ENCODE measurements around the gene KAZN.

The KAZN gene

GRCh38 chr1:14955402-14955801 lies 356.9 kb downstream of the KAZN start:
- in situ Hi-C loops (cut with HindIII; ENCODE audit: low sequenced_read_pairs): no loop called here
- DNase-seq (ENCODE audit: low read depth): no peak
- TF ChIP-seq CTCF (IDR thresholded peaks at IDR 0.05; ENCODE audit: low read depth, low read length, missing control alignments): no peak

GRCh38 chr1:14955976-14956375 lies 357.5 kb downstream of the KAZN start:
- TF ChIP-seq CTCF (IDR thresholded peaks at IDR 0.05; ENCODE audit: low read depth, low read length, missing control alignments): no peak
- no peak for DNase-seq (ENCODE audit: low read depth)
- in situ Hi-C loops (cut with HindIII; ENCODE audit: low sequenced_read_pairs): no loop called here
- H3K4me3 ChIP-seq (ENCODE audit: low read depth, low read length): no peak overlapping the region

More at GRCh38 chr1:14955402-14955801, 356.9 kb downstream of the KAZN start:
- no peak overlapping the region for H3K4me3 ChIP-seq (ENCODE audit: low read depth, low read length)

GRCh38 chr1:14956579-14957195 lies 358.2 kb downstream of the KAZN start:
- no peak for TF ChIP-seq CTCF (IDR thresholded peaks at IDR 0.05; ENCODE audit: low read depth, low read length, missing control alignments)
- no peak for DNase-seq (ENCODE audit: low read depth)
- in situ Hi-C loops (cut with HindIII; ENCODE audit: low sequenced_read_pairs): no loop called here
- H3K4me3 ChIP-seq (ENCODE audit: low read depth, low read length): no peak overlapping the region

- no peak for DNase-seq (ENCODE audit: low read depth)
- in situ Hi-C loops (cut with HindIII; ENCODE audit: low sequenced_read_pairs): no loop called here
- no peak for TF ChIP-seq CTCF (IDR thresholded peaks at IDR 0.05; ENCODE audit: low read depth, low read length, missing control alignments)
- no peak overlapping the region for H3K4me3 ChIP-seq (ENCODE audit: low read depth, low read length)
Measured at GRCh38 chr1:14957375-14958098, 359.1 kb downstream of the KAZN start.

- TF ChIP-seq CTCF (IDR thresholded peaks at IDR 0.05; ENCODE audit: low read depth, low read length, missing control alignments): no peak
- in situ Hi-C loops (cut with HindIII; ENCODE audit: low sequenced_read_pairs): no loop called here
- no peak overlapping the region for H3K4me3 ChIP-seq (ENCODE audit: low read depth, low read length)
- DNase-seq (ENCODE audit: low read depth): no peak
Measured at GRCh38 chr1:14958249-14959058, 360.0 kb downstream of the KAZN start.

- TF ChIP-seq CTCF (IDR thresholded peaks at IDR 0.05; ENCODE audit: low read depth, low read length, missing control alignments): no peak
- DNase-seq (ENCODE audit: low read depth): no peak
- H3K4me3 ChIP-seq (ENCODE audit: low read depth, low read length): no peak overlapping the region
- in situ Hi-C loops (cut with HindIII; ENCODE audit: low sequenced_read_pairs): no loop called here
Measured at GRCh38 chr1:14959059-14959694, 360.7 kb downstream of the KAZN start.

Data from astrocyte of the cerebellum (primary cell).